ENCODE results near the gene CDH4.
A peak's percentile ranks its signal among the peaks of the same experiment; 100 is the strongest.

The CDH4 gene

DNA sequence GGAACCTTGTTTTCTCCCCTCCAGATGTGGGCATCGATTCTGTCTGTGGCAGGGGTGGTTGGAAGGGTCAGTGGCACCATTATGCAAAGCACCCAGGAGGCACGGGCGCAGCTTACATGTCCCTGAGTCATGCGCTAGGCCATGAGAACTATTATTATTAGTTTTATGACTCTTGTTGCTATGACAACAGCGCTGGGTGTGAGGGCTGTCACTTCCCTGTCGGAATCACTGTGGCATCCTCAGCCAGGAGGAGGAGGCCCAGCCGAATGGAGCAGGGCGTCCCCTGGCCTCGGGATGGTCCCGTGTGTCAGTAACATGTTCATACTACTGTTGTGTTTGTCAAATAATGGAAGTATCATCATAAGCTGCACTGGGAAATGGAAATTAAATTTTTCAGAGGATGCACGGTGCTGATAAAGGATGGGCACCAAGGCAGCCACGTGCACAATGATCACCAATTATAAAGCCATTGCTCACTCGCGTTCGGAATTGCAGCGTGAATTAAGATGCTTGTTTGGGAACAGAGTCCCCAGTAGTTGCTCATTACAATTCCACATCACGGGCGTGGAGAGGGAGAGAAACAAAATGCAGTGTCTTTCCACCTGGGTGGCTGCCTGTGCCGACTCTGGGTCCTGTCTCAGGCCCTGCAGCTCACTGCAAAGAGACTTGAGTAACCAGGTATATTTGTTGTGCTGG, 247.9 kb downstream of the CDH4 start:
- no peak for ATAC-seq

DNA sequence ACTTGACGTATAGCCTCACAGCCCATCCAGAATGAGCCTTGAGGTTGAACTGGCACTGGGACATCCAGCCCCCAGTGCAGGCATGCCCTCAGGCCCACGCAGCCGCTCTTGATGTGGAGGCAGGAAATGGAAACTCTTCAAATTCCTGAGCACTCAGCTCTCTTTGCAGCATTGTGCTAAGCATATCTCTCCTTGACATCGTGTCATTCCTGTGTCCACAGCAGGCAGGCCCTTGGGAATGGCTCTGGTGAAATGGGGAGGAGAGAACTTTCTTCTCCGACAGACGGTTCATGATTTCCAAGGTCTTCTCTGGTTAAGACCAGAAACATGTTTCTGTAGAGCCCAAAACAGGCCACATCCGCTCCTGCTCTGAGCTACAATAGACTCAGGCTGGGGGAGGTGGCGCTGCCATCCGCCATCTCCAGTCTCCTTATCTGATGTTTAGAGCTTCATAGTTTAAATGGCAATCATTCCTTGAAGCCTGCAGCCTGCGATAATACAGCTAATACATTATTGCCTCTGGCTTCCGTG, 248.8 kb downstream of the CDH4 start:
- ATAC-seq, result no peak

DNA sequence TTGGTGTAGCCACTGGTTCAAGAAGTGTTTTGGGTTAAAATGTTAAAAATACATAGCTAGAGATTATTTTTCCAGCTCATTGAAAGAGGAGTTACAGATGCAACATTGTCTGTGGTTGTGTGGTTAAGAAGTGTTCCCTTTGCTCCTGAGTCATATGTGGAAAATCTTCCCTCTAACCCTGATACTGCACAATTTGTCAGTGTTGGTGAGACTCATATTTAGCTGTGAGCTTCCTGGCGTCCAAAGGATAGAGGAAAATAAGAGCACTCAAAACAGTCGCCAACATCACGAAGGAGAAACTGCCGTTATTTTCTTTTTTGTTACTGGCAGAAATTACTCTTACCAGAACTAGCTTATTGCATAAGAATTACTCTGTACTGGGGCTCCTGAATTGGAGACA, 250.4 kb downstream of the CDH4 start:
- no peak for ATAC-seq

DNA sequence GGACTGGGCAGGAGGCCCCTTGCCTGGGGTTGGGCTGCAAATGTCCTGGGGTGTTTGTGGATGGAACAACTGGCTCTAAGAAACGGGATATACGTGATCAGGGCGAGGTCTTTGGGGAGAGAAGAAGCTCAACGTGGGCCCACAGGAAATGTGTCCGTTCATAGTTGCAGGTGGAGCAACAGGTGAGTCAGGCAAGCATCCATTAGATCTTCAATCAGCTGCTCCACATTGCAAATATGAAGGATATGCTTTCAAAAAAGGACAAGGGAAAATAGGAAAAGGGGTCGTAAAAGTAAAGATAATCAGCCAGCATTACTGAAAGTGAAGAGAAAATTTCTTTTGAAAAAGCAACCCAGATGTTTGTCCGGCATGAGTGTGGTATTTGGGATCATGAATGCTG, 251.0 kb downstream of the CDH4 start:
- no peak for ATAC-seq

DNA sequence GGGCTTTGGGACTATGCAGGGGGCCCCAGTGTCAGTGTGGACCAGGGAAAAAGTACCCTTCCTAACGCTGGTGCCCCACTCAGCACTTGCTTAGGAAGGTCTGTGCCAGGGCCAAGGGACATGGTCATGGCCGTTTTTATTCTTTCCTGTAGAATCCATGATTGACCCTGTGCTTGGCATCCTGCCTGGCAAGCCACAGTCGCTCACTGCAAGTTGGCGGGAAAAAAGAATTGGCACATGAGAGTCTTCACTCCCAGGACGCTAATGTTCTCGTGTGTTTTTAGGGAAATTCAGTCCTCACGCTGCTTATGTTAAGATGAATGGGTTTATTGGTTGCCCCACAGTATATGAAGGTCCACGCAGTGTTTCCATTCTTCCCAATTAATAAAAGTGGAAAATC, 253.4 kb downstream of the CDH4 start:
- ATAC-seq, result no peak

DNA sequence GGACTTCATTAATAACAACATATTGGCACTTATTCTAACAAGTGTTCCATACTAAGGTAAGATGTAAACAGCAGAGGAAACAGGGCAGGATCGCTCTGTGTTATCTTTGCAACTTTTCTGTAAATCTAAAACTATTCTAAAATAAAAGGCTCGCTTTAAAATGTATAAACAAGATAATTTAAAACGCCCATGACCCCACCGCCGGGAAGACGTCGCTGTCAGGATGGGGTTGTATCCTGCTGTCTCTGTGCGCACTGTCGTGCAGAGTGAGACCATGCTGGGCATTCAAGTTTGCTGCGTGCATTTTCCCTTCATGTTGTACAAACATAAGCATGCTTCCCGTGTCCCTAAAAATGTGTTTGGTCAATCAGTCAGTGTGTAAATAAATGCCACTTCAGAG, 255.7 kb downstream of the CDH4 start:
- ATAC-seq, result no peak

DNA sequence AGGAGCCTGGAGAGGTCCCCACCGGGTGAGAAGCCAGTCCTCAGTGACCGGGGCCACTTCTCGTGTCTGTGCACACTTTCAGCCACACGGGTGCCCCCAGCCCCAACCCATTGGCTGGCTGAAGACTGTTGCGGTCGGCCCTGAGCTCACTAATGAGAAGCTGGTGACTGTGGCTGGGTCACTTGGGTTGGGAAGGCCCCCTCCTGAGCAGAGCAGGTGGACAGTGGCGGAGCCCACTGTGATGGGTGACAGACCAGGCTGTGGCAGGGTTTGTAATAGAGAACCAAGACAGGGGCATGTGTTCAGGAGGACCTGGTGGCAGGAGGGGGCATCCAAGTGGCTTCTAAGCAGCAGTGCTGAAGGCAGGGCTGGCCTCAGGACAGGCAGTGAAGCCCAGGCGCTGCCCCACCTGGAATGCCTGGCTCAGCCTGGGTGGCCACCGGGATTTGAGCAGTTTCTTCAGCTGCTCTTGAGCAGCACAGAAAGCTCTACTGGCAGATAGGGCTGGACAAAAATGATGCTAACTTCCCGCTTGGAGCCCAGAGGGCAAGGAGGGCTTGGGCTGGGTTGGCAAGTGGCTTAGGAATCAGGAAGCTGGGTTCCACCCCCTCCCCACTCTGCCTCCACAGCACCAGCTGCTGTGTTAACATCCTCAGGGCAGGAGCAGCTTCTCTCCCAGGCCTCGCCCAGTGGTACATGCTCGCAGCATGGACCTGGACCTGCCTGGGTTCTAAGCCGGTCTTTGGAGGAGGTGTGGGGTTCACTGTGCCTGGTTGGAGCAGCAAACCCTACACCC, 256.4 kb downstream of the CDH4 start:
- no peak for ATAC-seq

DNA sequence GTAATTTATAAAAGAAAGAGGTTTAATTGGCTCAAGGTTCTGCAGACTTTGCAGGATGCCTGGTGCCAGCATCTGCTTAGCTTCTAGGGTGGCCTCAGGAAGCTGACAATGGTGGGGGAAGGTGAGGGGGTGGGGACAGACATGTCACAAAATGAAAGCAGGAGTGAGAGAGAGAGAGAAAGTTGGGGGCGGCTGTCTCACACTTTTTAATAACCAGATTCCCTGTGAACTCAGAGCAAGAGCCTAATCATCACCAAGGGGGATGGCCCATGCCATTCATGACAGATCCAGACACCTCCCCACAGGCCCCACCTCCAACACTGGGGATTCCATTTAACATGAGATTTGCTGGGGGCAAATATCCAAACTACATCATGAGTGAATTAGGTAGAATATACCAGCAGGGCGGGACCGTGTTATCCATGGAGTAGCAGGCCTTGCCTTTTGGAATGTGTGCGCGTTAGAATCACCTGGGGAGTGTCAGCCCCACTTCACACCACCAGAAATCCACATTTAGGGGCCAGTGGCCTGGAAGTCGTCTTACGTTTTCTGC, 258.8 kb downstream of the CDH4 start:
- ATAC-seq, result peak in 1 of 2 donors; percentile 41

DNA sequence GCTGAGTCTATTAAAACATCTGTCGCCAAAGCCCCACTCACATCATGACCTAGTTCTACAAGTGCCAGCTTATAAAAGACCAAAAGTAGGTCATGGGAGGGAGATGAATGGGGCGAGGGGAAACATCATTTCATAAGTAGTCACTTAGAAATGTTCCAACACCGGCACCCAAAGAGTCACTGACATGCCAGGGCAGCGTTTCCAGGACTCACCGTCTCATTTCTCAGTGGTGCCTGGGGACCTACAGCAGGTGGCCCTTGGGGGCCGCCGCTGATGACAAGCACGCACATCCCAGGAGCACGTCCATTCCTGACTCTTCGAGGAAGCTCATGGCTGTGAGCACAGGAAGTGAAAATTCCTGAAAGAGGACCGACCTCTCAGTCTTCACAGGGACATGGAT, 260.4 kb downstream of the CDH4 start:
- ATAC-seq, result no peak

DNA sequence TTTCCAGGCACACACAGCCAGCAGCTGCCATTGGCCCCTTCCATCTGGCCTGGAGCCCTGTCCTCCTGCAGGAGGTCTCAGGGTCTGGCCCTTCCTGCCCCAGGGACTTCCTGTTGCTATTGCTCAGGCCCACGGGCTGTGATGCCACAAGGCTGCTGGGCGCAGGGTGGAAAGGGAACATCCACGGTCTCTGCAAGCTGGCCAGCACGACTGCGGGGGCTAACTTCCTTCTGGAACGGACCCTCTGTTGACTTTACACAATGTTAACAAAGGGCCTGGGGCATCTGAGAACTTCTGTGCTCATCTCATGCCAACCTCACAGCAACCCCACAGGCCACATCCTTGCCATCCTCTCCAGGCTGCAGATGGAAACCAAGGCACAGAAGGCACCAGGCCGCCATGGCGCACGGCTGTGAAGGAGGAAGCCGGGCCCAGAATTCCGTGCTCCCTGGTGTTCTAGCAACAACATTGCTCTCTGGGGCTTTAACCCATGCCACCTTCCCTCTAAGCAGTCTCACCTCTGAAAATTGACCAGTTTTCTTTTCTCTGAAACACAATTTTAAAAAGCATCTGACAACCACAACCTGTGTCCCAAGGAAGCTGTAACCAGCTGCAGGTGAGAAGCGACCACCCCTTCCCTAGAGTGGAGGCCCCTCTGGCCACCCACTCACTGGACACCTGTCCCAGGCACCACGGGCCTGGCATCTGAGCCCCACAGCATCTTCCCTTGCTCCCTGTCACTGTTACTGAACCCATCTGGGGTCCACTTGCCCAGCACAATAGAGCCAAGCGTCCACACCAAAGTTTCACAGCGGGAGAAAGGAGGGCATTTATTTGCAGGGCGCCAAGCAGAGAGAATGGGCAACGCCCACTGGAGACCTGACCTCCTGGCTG, 261.3 kb downstream of the CDH4 start:
- ATAC-seq, result no peak

DNA sequence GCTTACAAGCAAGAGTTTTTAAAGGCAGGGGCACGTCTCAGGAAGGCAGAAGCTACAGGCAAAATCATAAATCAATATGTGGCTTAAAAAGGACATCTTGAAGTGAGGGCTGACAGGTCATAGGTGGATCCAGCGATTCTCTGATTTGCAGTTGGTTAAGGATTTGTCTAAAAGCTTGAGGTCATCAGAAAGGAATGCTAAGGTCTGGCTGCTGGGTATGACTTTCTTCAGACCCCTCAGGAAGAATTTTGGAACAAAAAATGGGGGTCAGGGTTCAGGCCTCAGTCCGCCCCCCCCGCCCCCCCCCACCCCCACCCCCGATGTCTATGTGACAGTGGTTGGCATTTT, 261.9 kb downstream of the CDH4 start:
- no peak for ATAC-seq

DNA sequence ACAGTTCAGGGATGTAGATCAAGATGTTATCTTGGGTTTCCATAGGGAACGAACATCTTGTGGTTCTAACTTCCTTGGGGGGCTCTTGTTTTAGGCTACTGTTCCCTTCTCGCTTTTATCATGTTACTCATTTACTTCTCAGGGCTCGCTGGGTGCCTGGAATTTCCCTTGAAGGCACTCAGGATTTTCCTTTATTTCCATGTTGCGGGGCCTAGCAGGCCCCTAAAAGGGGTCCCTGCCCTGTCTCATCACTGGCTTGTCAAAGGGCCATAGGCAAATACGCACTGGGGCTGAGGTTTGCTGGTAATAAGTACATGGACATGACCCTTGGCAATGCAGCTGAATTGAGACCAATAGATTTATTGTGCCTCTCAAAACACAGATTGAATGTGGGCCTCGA, 262.3 kb downstream of the CDH4 start:
- no peak for ATAC-seq

DNA sequence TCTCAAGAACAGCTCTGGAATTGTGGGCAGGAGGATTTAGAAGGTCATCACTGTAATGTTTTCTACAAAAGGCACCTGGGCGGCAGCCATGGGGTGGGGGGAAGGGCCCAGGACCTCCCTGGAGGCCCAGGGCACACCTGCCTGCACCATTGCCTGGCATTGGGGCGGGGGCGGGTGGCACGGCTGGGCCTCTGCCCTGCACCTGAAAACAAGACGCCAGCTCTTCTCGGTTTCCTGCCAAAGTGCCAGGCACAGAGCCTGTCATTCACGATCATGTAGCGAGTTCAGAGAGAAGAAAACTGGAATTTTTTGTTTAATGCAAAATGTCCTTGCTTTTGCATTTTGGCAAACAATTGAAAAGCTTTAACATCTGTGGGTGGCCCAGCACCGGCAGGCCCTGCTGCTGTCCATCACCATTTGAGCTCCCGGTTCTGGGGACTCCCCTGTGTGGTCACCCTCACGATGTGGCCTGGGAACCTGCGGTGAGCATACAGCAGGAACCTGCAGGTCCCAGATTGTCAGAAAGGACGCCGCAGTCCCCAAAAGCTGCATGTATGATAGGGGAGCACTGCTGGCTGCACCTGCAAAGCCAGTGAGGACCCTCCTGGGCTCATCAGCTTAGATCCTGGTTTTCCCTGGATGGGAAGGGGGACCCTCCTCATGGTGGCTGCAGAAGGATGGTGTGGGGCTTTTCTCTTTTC, 262.9 kb downstream of the CDH4 start:
- ATAC-seq, result no peak

DNA sequence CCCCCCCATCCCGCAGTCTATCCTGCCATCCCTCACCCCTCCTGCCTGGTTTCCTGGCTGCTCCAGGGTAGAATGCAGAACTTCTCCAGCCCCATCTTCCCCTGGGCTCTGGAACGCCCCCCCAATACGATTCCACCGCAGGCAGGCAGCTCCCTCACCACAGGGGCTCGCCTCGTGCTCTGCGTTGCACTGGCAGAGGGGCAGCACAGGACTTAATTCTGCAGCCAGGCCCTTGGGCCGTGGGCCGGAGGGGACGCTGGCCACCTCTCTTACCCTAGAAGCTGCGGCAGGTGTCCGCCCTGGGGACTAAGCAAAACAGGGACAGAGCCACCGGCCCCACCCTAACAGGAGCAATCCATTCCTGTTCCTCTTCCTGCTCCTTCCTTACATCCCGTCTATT, 263.9 kb downstream of the CDH4 start:
- ATAC-seq, result no peak

DNA sequence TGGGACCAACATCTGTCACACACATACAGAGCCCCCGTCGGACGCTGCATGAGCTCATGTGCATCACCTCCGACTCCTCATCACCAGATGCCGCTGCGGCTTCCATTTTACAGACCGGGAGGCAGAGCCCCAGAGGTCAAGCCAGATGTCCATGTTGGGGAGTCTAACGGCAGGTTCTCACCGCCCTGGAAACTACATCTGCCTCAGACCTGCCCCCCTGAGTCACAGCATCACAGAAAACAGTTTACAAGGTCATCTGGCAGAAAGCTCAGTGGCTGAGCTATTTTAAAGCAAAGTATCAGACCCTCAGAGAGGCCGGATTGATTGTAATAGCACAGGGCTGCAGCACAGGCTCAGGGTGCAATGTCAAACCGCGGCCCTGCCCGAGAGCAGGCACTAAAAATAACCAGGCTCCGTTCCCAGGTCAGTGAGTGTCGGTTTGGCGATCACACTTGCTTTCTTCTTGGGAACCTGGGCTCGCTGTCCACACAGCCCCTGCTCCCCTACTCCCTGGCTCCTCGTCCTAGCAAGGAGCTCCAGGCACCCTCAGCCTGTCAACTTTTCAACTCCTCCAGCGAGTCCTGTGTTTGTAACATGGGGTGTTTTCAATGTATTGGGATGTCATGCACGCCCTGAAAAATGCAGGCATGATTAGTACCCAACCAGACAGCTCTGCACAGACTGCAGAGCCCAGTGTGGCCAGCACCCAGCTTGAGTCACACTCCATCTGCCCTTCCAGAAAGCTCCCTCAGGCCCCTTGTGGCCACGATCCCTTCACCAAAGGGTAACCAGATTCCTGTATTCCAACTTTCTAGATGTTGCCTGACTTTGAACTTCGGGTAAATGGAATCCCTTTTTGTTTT, 264.5 kb downstream of the CDH4 start:
- no peak for ATAC-seq

DNA sequence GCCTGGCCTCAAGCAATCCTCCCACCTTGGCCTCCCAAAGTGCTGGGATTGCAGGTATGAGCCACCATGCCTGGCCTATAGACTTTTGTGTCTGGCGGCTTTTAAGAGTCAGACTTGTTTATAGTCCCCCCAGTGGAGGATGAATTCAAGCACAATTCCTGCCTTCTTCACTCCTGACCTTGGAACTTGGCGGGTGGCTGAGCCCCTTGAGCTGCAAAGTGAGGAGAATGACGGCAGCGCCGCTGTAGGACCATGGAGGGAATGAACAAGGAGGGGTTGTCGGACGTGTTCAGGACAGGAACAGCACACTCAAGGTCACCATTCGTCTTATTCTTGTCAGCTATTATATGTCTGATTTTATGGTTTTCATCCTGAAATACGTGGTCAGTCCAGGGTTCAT, 265.4 kb downstream of the CDH4 start:
- no peak for ATAC-seq

DNA sequence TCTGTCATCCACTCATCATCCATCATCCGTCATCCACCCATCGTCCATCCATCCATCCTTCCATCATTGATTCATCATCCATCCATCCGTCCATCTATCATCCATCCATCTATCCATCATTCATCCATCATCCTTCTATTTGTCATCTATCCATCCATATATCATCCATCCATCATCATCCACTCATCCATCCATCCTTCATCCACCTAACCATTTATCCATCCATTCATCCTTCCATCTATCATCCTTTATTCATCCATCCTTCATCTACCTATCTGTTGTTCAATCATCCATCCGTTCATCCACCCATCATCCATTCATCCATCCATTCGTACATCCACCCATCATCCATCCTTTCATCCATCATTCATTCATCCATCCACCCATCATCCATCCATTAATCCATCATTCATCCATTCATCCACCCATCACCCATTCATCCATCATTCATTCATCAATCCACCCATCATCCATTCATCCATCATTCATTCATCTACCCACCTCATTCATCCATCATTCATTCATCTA, 266.4 kb downstream of the CDH4 start:
- ATAC-seq, result no peak

DNA sequence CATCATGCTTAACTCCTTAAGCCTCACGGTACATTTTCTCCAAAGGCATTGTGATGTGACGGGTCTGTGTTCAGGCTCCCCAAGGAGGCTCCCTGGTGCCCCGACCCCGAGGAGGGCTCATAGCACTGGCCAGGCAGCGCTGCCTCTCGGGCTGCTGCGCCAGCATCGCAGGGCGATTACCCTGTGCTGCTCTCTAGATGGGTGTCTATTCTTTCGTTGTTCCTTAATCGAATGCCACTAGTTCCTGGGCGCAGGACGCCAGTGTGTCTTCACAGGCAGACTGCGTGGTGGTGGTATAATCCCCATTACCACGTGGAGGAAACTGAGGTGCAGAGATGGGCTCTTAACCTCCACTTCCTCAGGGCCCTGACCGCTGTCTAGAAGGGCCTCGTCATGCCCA, 267.4 kb downstream of the CDH4 start:
- ATAC-seq, result no peak

DNA sequence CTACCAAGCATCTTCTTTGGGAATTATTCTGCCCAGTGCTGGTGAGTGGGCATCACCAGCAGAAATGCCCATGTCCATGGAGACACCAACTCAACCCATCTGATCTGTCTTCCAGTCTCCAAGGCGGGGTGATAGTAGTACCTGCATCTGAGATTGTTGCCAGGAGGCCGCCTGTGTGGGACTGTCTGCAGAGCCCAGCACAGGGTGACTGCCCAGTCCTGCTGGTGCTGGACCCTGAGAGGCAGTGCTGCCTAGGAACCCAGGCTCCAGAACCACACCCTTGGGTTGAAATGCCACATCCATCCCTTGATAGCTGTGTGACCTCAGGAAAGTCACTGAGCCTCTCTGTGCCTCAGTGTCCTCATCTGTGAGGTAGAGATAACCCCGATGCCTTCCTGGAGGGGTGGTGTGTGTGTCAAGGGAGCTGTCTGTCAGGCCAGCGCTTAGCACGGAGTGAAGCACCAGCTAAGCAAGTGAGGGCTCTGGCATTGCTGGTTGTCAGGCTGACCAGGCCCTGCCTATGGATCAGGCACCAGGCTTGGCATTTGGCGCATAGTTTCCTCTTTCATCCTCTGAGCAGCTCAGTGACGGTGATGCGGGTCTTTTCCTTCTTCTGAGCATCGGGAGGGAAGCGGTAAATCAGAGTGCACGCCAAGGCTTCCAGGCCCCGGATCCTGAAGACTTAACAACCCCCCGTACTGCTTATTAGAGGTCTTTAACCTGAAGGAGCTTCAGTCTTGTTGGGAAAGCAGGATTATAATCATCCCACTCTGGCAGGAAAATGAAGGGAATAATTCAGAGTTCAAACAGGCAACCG, 268.2 kb downstream of the CDH4 start:
- no peak for ATAC-seq

DNA sequence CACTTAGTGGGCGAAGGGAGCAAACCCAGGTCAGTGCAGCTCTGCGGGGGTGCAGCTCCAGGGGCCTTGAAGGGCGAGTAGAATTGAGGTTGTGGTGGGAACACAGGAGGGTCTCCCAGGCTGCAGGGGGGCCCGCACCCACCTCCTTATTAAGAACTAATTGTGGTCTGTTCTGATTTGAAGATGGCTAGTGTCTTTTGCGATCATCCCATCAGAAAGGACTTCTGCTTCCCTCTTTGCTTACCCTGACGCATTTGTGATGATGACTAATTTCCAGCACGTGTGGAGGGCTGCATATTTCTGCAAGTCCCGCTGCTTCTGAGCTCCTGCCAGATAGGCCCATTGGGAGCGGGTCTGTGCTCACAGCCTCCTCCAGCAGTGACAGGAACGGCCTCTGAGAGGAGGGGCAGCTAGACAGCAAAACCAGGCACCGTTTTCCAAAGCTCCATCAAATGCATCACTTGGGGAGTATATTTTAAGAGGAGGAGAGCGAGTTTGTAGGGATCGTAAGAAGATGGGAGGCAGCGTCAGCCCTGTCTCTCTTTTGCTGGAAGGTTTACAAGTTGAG, 268.9 kb downstream of the CDH4 start:
- ATAC-seq, result no peak
